Neural cell (in vitro differentiated cells): ENCODE data around the gene SLC5A2. TPM values are rescaled to one million over a fixed set of nuclear protein-coding genes. Genes with fewer than 3 reads are reported as not detected.

Source experiments
- H2AFZ ChIP-seq: fragments of 200-600, 300-800 bp; sonication (generic), shearing (Covaris generic); 2 replicates; pipeline ENCODE4 v1.6.0; 2014; ENCODE audit warnings: low read depth, mild to moderate bottlenecking, antibody characterized with exemption, low read length, moderate library complexity
- H3F3A ChIP-seq: fragments of 200-600 bp; shearing (Covaris generic); 2 replicates; pipeline ENCODE4 v1.6.1; 2016; ENCODE audit warnings: mild to moderate bottlenecking, moderate library complexity, mixed read lengths, antibody characterized with exemption, low read length; ENCODE audit not compliant: insufficient read depth, poor library complexity, severe bottlenecking
- H3K27ac ChIP-seq: fragments of 200-600, 300-800 bp; sonication (generic), shearing (Covaris generic); 2 replicates; pipeline ENCODE4 v1.5.1; 2014; ENCODE audit warnings: mild to moderate bottlenecking, low read length, moderate library complexity
- H3K27me3 ChIP-seq: fragments of 300-800, 200-600 bp; sonication (generic), shearing (Covaris generic); 2 replicates; pipeline ENCODE4 v1.6.0; 2014; ENCODE audit warnings: mild to moderate bottlenecking, low read depth, low read length, moderate library complexity; ENCODE audit not compliant: insufficient read depth
- H3K36me3 ChIP-seq: fragments of 300-800, 200-600 bp; sonication (generic), shearing (Covaris generic); 2 replicates; pipeline ENCODE4 v1.5.1; 2014; ENCODE audit warnings: mild to moderate bottlenecking, antibody characterized with exemption, low read length, moderate library complexity; ENCODE audit not compliant: insufficient read depth
- H3K4me2 ChIP-seq: fragments of 300-800, 200-600 bp; sonication (generic), shearing (Covaris generic); 2 replicates; pipeline ENCODE4 v1.6.0; 2014; ENCODE audit warnings: mild to moderate bottlenecking, low read length
- H3K4me3 ChIP-seq: fragments of 300-800, 200-600 bp; sonication (generic), shearing (Covaris generic); 2 replicates; pipeline ENCODE4 v1.5.1; 2014; ENCODE audit warnings: mild to moderate bottlenecking, low read length, moderate library complexity
- H3K79me2 ChIP-seq: fragments of 200-600 bp; shearing (Covaris generic); replicated peaks from 2 replicates; pipeline ENCODE4 v1.6.0; 2014; ENCODE audit warnings: mild to moderate bottlenecking, low read length, moderate library complexity; ENCODE audit not compliant: insufficient read depth
- H3K9ac ChIP-seq: fragments of 300-800, 200-600 bp; sonication (generic), shearing (Covaris generic); 2 replicates; pipeline ENCODE4 v1.6.1; 2016; ENCODE audit warnings: mild to moderate bottlenecking, low read length, mixed read lengths
- H3K9me2 ChIP-seq: fragments of 200-600 bp; shearing (Covaris generic); 2 replicates; pipeline ENCODE4 v1.6.1; 2016; ENCODE audit warnings: mild to moderate bottlenecking, low read length, mixed read lengths; ENCODE audit not compliant: insufficient read depth
- H3K9me3 ChIP-seq: fragments of 200-600, 300-800 bp; sonication (generic), shearing (Covaris generic); 2 replicates; pipeline ENCODE4 v1.6.1; 2016; ENCODE audit warnings: mild to moderate bottlenecking, mixed run types, low read length, moderate library complexity, mixed read lengths
- H4K20me1 ChIP-seq: fragments of 200-600 bp; shearing (Covaris generic); 2 replicates; pipeline ENCODE4 v1.6.1; 2016; ENCODE audit warnings: mild to moderate bottlenecking, mixed run types; ENCODE audit not compliant: insufficient read depth
- EP300 ChIP-seq: fragments of 450-650 bp; conservative IDR thresholded peaks from 2 replicates; pipeline ENCODE4 v1.6.1; 2014; ENCODE audit warnings: antibody characterized with exemption, mild to moderate bottlenecking, moderate library complexity; ENCODE audit not compliant: poor library complexity, severe bottlenecking
- EZH2 ChIP-seq: fragments of 200-600, 300-800 bp; shearing (Covaris generic), sonication (generic); IDR thresholded peaks from 2 replicates; pipeline ENCODE4 v1.6.1; 2014; ENCODE audit warnings: antibody characterized with exemption, low read length, borderline replicate concordance, mild to moderate bottlenecking; ENCODE audit not compliant: insufficient read depth, poor library complexity, severe bottlenecking
- MXI1 ChIP-seq: fragments of 450-650 bp; conservative IDR thresholded peaks from 2 replicates; pipeline ENCODE4 v1.6.1; 2014; ENCODE audit warnings: antibody characterized with exemption, mild to moderate bottlenecking; ENCODE audit not compliant: poor library complexity, severe bottlenecking
- POLR2AphosphoS5 ChIP-seq: IDR thresholded peaks from 2 replicates; pipeline ENCODE4 v1.6.1; 2012
- RAD21 ChIP-seq: fragments of 450-650 bp; conservative IDR thresholded peaks from 2 replicates; pipeline ENCODE4 v1.6.1; 2014; ENCODE audit warnings: antibody characterized with exemption, mild to moderate bottlenecking, moderate library complexity
- SMC3 ChIP-seq: fragments of 450-650 bp; conservative IDR thresholded peaks from 2 replicates; pipeline ENCODE4 v1.6.1; 2014; ENCODE audit warnings: antibody characterized with exemption, mild to moderate bottlenecking, moderate library complexity; ENCODE audit not compliant: poor library complexity
- TAF1 ChIP-seq: IDR thresholded peaks from 2 replicates; pipeline ENCODE4 v1.6.1; 2012; ENCODE audit warnings: low read depth
- polyA plus RNA-seq: library from polyadenylated mRNA; depleted of rRNA; stranded (reverse); fragments of >200 nt; gene quantifications from 2 replicates; pipeline ENCODE4 v1.2.3, GENCODE V29; 2014
- TF ChIP-seq, protein P1 (sequence below): IDR thresholded peaks from 2 replicates; pipeline ENCODE4 v1.6.1; 2012; ENCODE audit warnings: borderline replicate concordance
- TF ChIP-seq, protein P2 (sequence below): fragments of 450-650 bp; IDR thresholded peaks from 2 replicates; pipeline ENCODE4 v1.5.1; 2014; ENCODE audit warnings: antibody characterized with exemption, mild to moderate bottlenecking, moderate library complexity; ENCODE audit not compliant: poor library complexity, severe bottlenecking

Gene SLC5A2
- polyA plus RNA-seq, 1 donor from 2014 or later = not detected

DNA sequence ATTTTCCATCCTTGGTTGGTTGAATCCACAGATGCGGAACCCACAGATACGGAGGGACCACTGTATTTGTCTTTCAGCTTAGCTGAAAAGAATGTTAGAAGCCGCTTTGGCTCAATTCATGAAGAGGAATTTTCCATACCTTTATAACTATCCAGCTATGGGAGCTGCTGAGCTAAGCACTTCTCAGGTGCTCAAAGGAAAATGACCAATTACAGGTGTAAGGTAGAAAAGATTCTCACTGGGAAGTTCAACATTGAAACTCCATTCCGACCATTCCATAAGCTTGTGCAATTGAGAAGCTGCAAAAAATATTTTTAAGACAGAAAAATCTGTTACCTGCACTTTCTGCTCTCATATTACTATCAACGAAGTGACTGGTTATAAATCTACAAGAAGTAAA, 47.5 kb downstream of the SLC5A2 start:
- Histone ChIP-seq H3F3A (no peaks in the 10 kb centered on the region), H3K36me3 (no peaks in the 10 kb centered on the region), H3K9ac (no peak overlapping the region), H3K4me3 (no peak overlapping the region), H3K79me2 (no peaks in the 10 kb centered on the region), H3K27me3 (peaks cover 44% of the 10 kb centered on the region), H2AFZ (no peak overlapping the region), H3K9me3 (no peaks in the 10 kb centered on the region), H3K4me2 (no peak overlapping the region), H3K9me2 (no peaks in the 10 kb centered on the region), H3K27ac (no peak overlapping the region), H4K20me1 (no peaks in the 10 kb centered on the region)
- TF ChIP-seq SMC3 (no peak), EP300 (no peak), TAF1 (no peak), EZH2 (no peak), POLR2AphosphoS5 (no peak), MXI1 (no peak)
- TF ChIP-seq, protein P1, sequence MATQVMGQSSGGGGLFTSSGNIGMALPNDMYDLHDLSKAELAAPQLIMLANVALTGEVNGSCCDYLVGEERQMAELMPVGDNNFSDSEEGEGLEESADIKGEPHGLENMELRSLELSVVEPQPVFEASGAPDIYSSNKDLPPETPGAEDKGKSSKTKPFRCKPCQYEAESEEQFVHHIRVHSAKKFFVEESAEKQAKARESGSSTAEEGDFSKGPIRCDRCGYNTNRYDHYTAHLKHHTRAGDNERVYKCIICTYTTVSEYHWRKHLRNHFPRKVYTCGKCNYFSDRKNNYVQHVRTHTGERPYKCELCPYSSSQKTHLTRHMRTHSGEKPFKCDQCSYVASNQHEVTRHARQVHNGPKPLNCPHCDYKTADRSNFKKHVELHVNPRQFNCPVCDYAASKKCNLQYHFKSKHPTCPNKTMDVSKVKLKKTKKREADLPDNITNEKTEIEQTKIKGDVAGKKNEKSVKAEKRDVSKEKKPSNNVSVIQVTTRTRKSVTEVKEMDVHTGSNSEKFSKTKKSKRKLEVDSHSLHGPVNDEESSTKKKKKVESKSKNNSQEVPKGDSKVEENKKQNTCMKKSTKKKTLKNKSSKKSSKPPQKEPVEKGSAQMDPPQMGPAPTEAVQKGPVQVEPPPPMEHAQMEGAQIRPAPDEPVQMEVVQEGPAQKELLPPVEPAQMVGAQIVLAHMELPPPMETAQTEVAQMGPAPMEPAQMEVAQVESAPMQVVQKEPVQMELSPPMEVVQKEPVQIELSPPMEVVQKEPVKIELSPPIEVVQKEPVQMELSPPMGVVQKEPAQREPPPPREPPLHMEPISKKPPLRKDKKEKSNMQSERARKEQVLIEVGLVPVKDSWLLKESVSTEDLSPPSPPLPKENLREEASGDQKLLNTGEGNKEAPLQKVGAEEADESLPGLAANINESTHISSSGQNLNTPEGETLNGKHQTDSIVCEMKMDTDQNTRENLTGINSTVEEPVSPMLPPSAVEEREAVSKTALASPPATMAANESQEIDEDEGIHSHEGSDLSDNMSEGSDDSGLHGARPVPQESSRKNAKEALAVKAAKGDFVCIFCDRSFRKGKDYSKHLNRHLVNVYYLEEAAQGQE = no peak
- TF ChIP-seq, protein P2, sequence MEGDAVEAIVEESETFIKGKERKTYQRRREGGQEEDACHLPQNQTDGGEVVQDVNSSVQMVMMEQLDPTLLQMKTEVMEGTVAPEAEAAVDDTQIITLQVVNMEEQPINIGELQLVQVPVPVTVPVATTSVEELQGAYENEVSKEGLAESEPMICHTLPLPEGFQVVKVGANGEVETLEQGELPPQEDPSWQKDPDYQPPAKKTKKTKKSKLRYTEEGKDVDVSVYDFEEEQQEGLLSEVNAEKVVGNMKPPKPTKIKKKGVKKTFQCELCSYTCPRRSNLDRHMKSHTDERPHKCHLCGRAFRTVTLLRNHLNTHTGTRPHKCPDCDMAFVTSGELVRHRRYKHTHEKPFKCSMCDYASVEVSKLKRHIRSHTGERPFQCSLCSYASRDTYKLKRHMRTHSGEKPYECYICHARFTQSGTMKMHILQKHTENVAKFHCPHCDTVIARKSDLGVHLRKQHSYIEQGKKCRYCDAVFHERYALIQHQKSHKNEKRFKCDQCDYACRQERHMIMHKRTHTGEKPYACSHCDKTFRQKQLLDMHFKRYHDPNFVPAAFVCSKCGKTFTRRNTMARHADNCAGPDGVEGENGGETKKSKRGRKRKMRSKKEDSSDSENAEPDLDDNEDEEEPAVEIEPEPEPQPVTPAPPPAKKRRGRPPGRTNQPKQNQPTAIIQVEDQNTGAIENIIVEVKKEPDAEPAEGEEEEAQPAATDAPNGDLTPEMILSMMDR = no peak

DNA sequence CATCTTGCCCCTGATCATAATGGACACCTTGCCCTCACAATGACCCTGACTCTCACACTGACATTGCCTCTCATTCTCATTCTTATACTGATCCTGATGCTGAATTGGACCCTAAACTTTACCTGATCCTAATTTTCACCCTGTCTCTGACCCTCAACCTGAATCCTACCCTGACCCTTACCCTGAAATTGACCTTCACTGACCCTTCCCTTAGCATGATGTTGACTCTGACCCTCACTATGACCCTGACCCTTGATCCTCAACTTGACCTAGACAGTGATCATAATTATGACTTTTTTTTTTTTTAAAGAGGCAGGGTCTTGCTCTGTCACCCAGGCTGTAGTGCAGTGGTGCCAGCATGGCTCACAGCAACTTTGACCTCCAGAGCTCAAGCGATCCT, 48.2 kb downstream of the SLC5A2 start:
- TF ChIP-seq MXI1 = no peak
- no peak for TF ChIP-seq RAD21
- Histone ChIP-seq H3K27me3 (peaks cover 44% of the 10 kb centered on the region), H3K9ac (no peak overlapping the region), H3K36me3 (no peaks in the 10 kb centered on the region), H3K27ac (no peak overlapping the region), H3F3A (no peaks in the 10 kb centered on the region), H3K4me3 (no peak overlapping the region), H3K9me3 (no peaks in the 10 kb centered on the region), H3K4me2 (no peak overlapping the region), H3K79me2 (no peaks in the 10 kb centered on the region), H3K9me2 (no peaks in the 10 kb centered on the region), H2AFZ (no peak overlapping the region), H4K20me1 (no peaks in the 10 kb centered on the region)

DNA sequence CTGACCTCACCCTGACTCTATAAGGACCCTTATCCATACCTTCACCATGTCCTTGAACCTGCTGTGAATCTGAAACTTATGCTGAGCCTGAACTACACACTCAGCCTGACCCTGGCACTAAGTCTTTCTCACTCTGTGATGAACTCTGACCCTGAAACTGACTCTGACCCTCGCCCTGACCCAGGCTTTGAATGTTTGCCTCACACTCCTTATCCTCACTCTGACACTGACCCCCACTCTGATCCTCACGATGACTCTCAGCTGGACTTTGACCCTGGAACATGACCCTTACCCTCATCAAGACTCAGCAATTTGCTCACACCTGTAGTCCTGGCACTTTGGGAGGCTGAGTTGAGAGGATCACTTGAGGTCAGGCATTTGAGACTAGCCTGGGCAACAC, 49.2 kb downstream of the SLC5A2 start:
- Histone ChIP-seq H3K9ac (no peak overlapping the region), H3K9me2 (no peaks in the 10 kb centered on the region), H3K27ac (no peak overlapping the region), H3K27me3 (peaks cover 44% of the 10 kb centered on the region), H3K79me2 (no peaks in the 10 kb centered on the region), H3K36me3 (no peaks in the 10 kb centered on the region), H3K9me3 (no peaks in the 10 kb centered on the region), H2AFZ (no peak overlapping the region), H3K4me2 (no peak overlapping the region), H3F3A (no peaks in the 10 kb centered on the region), H4K20me1 (no peaks in the 10 kb centered on the region), H3K4me3 (no peak overlapping the region)
- TF ChIP-seq MXI1 = no peak
- TF ChIP-seq, protein P2 = no peak
- TF ChIP-seq, protein P1 = no peak
- no peak for TF ChIP-seq SMC3
- no peak for TF ChIP-seq EZH2
- no peak for TF ChIP-seq EP300
- TF ChIP-seq RAD21 = no peak
- TF ChIP-seq TAF1 = no peak
- TF ChIP-seq POLR2AphosphoS5 = no peak
